HG03558 (cell line): ENCODE data around the gene ASPRV1.

Source experiments
- ATAC-seq: cut with Tn5 transposase; IDR thresholded peaks from one replicate; pipeline ENCODE4 v1.9.1; 2021; ENCODE audit warnings: moderate number of reproducible peaks; ENCODE audit not compliant: unreplicated experiment; ENCODE audit errors: extremely low read depth

ASPRV1 gene

GRCh38 chr2:69989441-69990105, 28.1 kb upstream of the ASPRV1 start:
- no peak for ATAC-seq

- ATAC-seq, result no peak
Observed at GRCh38 chr2:69989009-69989408, 27.6 kb upstream of the ASPRV1 start.

GRCh38 chr2:69988086-69988635, 26.7 kb upstream of the ASPRV1 start:
- no peak for ATAC-seq

- ATAC-seq, result no peak
Observed at GRCh38 chr2:69986691-69987090, 25.3 kb upstream of the ASPRV1 start.

GRCh38 chr2:69985688-69986087, 24.3 kb upstream of the ASPRV1 start:
- ATAC-seq, result no peak

GRCh38 chr2:69985216-69985615, 23.8 kb upstream of the ASPRV1 start:
- ATAC-seq, result no peak

GRCh38 chr2:69983392-69983966, 22.0 kb upstream of the ASPRV1 start:
- ATAC-seq, result no peak

GRCh38 chr2:69979902-69980807, 18.7 kb upstream of the ASPRV1 start:
- ATAC-seq, result no peak

- no peak for ATAC-seq
Observed at GRCh38 chr2:69977906-69978482, 16.6 kb upstream of the ASPRV1 start.

GRCh38 chr2:69977186-69977585, 15.8 kb upstream of the ASPRV1 start:
- no peak for ATAC-seq

- no peak for ATAC-seq
Observed at GRCh38 chr2:69975853-69976462, 14.5 kb upstream of the ASPRV1 start.

- no peak for ATAC-seq
Observed at GRCh38 chr2:69975136-69975852, 13.9 kb upstream of the ASPRV1 start.

GRCh38 chr2:69973335-69973735, 11.9 kb upstream of the ASPRV1 start:
- ATAC-seq, result no peak

- no peak for ATAC-seq
Observed at GRCh38 chr2:69972822-69973221, 11.4 kb upstream of the ASPRV1 start.

- no peak for ATAC-seq
Observed at GRCh38 chr2:69969991-69970390, 8.6 kb upstream of the ASPRV1 start.

- no peak for ATAC-seq
Observed at GRCh38 chr2:69969126-69969983, 7.9 kb upstream of the ASPRV1 start.

- no peak for ATAC-seq
Observed at GRCh38 chr2:69968609-69969008, 7.2 kb upstream of the ASPRV1 start.

- ATAC-seq, result no peak
Observed at GRCh38 chr2:69966496-69966895, 5.1 kb upstream of the ASPRV1 start.
